Activated CD4-positive, alpha-beta T cell treated with anti-CD3 and anti-CD28 coated beads, Interleukin-2, amount 50 U/mL, for 1 hour (primary cell): Measurements from ENCODE around the gene HACD2.

Experiments used
- DNase-seq: peaks from one replicate; pipeline ENCODE4 v3.0.0-alpha.2; 2020

The HACD2 gene

DNA sequence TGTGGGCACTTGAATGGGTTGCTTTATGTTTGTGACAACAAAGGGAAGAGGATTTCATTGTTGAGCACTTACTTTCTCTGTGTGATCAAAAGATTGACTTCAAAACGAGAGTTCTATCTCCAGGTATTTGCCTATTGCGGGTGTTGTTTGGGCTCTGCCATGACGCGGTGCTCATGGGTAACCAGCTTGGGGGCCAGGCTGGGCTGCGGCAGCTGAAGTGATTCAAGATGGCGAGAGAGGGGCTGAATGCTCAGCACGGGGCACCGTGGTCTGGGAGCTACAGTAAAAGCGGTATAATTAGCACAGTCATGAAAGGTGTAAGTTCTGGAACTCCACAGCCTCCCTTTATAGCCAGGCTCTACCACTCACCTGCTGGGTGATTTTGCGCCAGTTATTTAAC lies 105.0 kb downstream of the HACD2 start:
- DNase-seq, result no peak

DNA sequence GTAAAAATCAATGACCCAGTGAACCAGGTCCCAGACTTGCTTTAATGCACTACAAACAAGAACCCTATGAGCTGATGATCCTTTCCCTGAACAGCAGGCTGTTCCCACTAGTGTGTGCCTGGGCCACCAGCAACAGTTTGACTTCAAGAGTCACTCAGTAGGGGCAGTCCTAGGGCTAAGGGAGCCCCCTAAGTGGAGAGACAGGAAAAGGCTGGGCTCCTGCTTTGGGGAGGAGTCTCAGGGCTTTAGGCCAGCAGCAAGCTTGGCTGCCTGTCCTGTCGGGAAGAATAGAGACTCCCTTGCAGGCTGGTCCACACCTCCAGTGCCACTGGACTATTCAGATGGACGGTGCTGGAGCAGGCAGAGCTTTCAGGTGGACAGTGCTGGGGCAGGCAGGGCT lies 106.5 kb downstream of the HACD2 start:
- DNase-seq, result no peak

DNA sequence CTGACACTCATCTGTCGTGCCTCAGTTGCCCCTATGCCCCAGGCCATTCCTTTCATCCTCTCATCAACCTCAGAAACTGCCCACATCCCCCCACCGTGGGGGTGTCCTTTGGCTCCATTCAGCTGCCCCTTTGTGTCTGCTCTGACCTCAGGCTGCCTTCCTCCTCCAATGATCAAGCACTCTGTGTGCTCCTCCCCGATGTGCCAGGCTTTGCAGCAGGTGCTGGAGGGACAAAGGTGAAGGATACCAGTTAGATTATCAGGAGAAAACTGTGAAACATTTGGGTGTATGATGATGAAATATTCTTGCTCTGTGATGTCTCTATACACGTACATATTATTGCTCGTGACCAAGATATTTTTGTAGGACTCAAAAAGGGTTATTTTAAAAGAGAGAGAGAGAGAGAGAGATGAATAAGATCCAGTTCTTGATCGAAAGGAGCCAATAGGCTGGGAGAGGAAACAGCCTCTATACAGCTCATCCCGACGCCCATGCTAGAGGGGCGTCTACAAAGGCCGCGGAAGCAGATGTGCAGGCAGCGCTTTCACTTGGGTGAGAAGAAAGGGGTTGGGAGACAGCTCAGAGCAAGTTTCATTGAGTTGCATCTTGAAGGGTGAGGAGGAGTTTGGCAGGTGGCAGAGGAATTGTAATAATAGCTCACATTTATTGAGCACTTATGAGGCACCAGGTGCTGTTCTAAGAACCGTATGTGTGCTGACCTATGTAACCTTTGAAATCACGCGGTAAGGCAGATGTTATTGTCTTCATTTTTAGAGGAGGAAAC lies 107.7 kb downstream of the HACD2 start:
- no peak for DNase-seq

DNA sequence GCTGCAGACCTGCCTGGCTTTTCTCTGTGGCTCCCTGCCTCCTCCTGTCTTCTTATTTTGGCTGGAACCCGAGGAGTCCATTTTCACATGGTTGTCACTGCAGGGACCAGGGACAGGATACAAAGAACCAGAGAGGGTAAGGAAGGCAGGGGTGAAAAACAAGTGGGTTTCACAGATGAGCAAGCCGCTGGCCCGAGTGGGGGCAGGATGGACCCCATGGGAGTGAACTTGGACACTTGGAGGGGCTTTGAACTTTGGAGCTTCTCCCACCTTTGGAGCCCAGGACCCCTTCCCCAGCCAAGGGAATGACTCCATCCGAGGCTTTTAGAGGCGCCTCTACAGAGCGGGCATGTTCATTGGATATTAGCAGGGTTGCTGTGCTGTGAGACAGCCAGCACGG lies 109.1 kb downstream of the HACD2 start:
- no peak for DNase-seq

DNA sequence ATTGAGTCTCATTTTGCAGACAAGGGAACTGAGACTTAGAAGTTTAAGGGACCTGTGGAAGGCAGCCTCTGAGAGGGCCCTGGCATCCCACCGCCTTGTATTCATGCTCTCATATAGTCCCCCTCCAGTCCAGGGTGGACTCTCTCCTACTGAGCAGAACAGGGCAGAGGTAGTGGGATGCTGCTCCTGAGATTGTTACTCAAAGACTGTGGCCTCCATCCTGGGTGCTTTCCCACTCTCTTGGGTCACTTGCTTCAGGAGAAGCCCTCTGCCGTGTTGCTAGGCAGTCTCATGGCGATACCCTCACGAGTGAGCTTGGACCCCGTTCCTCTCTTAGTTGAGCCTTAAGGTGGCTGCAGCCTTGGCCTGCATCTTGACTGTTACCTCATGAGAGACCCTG lies 113.7 kb downstream of the HACD2 start:
- no peak for DNase-seq

DNA sequence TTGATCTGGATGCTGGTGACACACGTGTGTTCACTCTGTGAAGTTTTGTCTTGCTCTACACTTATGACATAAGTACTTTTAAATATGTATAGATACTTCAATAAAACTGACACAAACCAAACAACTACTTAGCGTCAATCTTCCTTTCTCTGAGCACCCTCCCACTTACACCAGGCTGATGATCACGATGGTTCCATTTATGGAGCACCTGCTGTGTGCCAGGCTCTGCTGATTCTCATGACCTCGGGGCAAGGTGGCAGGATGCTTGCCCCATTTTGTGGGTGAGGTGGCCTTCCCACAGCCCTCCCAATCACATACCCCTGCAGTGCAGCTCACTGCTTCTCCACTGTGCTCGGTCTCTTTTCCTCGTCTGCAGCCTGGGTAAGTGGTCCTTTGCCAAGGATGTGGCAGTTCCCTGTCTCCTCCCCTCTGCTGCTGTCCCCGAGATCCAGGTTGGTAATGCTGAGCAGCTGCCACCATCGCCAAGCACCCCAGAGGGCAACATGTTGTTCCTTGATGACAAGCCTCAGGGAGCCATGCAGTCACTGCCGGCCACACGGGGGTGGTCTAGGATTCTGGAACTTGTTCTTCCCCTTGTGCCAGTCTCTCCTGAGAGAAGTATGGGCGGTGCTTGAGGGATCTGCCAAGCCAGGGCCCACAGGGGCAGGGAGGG lies 115.4 kb downstream of the HACD2 start:
- DNase-seq, result no peak

DNA sequence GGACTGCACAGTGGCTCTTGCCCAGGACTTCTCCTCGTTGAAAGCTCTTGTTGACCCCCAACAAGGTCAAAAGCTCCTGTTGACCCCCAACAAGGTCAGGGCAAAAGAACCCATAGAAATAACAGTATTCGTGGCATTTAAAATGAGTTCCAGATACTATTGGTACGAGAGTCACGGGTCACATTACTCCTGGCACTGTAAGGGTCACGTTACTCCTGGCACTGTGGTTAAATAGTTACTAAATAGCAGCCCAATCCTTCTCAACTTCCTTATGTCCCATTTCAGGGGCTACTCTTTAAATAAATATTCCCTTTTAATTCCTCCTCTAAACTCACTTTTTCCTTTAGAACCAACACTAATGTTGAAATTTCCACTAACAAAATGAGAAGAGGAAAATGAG lies 117.8 kb downstream of the HACD2 start:
- no peak for DNase-seq

DNA sequence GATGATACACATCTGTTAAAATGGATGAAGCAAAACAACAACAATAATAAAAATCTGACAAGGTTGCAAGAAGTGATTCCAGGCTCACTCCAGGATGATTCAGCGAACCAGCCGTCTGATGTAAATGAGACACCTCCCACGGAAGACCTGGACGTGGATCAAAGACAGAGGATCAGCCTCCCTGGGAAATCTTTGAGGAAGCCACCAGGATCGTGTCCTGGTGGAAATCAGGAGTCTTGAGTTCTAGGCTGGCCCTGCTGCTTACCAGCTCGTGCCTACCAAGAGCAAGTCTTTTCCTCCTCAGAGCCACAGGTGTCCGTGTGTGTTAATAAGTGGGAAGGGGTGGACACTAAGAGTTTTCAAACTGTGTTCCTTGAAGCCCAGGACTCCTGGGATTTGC lies 120.6 kb downstream of the HACD2 start:
- DNase-seq, result no peak

DNA sequence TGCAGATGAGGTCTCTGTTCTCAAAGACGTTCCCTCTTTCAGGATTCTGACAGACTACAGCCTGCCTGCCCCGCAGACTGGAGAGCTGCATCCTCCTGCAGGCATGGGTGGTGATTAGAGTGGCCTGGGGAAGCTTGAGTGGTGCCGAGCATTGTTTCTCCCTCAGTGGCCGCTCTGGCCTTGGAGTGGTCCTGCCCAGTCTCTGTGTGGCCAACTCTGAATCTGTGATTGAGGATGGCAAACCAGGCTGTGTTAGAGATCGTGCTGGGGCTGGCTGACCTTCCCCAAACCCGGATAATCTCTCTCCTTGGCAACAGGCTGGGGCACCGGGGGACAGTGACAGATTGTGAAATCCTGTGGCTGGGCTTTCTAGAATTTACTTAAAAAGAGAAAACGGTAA lies 125.0 kb downstream of the HACD2 start:
- no peak for DNase-seq

DNA sequence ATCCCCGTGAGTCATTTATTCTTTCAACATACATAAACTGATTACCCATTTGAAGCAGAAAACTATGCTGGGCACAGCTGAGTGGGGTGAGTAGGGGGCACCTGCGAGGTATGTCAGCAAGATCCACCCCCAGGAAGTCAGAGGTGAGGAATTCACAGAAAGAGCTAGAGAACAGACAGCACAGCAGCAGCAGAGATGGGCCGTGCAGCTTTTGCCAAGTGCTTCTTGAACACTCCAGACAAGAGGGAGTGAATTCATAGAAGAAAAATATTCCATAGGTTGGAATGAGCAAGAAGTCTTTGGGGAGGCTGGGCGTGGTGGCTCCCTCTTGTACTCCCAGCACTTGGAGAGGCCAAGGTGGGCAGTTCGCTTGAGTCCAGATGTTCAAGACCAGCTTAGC lies 126.6 kb downstream of the HACD2 start:
- DNase-seq, result no peak

DNA sequence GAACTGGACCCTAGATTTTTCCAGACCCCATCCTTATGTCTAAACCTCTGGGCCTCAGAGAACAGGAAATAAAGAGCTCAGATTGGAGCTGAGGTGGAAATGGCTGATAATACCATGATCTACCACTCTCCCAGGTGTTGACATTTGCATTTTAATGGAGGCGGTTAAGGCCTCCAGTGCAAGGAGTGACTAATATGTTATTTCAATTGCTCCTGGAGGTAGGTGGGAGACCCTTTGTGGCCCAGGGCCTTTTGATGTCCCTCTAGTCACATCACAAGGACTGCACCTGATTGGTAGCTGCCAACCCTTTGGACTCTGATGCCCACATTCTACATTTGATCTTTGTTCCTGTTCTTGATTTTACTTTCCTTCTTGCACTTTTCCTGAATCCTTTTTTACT lies 127.0 kb downstream of the HACD2 start:
- DNase-seq, result no peak

DNA sequence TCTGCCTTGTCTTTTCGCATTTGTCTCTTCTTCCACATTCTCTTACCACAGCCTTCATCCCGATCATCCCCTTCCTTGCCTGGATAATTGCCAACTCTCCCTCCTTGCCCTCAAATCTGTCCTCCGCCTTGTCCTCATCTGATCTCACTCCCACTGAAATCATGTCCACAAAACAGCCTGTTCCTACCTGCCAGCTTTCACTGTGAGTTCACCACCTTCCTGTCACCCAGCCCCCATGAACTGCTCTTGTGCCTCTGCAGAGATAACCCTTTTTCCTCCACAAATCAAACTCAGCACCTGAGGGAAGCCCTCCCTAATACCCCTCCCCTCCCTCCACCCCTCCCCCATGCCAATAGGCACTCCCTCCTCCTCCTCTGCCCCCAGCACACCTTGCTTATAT lies 131.2 kb downstream of the HACD2 start:
- DNase-seq, result no peak

DNA sequence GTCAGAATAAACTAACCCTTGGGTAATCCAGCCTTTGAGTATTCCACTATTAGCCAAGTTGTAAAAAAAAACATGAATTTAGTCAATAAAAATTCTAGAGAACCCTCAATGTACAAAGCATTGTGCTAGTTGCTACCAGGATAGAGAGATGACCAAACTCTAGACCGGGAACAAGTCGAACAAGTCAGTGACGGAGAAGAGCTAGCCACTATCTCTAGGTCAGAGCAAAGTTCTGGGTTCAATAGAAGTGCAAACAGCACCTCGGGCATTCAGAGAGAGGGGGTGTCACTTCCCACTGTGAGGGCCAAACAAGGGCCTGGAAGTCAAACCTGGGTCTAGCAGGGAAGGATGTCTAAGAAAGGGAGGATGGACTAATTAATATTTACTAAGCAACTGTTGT lies 133.7 kb downstream of the HACD2 start:
- DNase-seq, result no peak

DNA sequence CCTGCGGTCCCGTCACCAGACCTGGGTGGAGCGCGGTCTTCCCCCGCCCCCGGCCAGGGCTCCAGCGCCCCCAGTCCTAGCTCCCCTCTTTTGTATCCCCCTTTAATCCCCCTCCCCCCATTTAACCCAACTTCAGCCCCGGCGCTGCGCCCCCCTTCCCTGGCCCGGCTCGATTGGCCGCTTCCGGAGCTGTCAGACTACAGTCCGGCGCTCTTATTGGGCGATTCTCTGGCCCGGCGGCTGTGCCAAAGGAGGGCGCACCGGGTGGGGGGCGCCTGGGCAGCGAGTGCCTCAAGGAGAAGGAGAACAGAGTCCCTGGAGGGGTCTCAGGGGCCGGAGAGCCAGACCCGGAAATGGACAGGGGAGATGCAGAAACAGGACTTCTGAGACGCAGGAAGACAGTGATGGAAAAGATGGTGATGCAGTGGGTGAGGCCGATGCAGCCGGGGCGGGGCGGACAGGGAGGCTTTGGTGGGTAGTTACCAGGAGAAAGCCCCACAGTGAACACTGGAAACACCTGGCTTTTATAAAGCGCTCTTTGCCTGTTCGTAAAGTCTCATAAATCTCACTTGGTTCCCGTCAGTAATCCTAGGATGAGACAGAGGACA lies 134.8 kb downstream of the HACD2 start:
- no peak for DNase-seq

DNA sequence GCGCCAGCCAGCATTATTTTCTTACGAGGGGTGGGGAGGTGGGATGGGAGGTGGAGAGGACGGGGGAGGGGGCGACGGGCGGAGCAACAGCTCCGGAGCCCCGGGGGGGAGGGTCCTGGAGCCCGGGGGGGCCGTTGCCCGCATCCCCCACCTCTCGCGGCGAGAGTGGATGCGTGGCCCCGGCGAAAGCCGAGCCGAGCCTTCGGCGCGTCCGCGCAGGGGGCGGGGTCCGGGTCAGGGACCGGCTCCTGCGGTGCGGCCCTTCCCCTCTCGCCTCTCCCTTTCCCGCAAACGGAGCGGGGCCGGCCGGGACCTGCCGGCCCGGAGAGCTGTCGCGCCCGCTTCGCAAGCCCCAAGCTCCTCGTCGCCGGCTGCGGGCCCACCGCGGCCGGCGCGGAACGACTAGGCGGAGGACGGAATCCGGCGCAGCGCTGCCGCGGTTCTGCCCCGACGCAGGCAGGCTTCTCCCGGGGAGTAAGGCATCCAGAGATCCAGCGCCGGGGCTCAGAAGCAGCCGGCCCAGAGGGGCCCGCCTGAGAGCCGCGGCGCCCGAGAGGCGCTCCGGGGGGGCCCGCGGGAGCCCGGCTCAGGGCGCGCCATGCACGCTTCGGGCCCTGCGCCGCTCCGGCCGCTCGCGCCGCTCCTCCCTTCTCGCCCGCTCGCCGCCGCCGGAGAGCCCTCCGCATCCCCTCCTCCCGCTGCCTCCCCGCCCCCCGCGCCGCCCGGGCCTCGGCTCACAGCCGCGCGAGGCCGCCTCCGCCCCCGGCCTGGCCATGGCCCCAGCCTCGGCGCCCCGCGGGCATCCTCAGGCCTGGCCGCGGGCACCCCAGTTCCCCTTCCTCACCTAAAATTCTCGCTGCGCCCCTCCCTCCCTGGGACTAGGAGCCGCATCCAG lies 135.5 kb downstream of the HACD2 start:
- DNase-seq, result no peak

DNA sequence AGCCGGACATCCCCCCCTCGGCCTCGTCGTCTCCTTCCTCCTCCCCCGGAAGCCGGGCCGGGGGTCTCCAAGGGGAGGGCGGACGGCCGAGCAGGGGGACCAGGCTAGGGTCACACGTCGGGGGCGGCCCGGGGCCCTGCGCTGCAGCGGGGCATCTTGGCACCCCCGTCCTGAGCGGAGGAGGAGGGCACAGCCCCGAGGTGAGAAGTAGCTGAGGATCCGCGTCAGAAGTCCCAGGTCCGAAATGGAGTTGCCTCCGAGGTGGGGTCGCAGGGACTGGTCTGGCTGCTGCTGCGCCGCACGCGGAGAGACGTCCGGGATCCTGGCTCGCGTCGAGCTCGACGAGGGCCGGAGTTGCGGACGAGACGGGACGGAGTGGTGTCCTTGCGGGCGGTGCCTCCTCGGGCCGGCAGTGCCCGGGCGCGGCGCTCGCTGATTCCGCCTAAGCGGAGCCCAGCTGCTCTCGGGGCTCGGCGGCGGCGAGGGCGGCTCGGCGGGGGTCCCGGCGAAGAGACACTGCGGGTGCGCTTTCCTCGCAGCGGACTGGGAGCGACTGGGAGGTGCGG lies 136.2 kb downstream of the HACD2 start, which contains the start of gene ADCY5:
ADCY5 (minus strand) TSS at position 555 of the 566 bp plus-strand sequence; CDS start at position 10, 545 bp downstream.
- DNase-seq, result no peak

DNA sequence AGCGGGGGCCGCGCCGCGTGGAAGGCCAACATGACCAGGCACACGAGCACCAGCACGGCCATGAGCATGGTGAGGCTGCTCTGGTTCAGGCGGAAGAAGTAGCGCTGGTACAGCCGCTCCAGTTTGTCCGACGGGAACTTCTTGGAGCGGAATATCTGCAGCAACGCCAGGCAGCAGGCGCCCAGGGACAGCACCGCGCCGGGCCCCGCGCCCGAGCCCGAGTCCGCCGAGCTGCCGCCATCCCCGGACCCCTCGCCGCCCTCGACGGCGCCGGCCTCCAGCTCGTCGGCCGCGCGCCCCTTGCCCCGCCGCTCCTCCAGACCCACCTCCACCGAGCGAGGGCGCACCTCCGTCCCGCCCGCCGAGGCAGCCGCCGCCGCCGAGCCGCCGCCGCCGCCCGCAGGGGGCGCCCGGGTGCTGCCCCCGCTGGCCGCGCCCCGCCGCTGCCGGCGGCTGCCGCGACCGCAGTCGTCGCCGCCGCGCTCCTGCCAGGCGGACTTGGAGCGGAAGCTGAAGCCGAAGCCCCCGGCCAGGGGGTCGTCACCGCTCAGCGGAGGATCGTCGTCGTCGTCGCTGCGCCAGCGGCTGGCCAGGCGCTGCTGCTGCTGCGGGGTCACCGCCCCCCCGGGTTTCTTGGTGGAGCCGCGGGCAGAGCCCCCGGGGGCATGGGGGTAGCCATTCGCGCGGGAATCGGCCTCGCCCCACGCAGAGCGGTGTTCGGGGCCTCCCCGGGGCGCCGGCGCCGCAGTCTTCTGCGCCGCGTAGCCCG lies 136.9 kb downstream of the HACD2 start:
- peak; percentile 27 for DNase-seq

DNA sequence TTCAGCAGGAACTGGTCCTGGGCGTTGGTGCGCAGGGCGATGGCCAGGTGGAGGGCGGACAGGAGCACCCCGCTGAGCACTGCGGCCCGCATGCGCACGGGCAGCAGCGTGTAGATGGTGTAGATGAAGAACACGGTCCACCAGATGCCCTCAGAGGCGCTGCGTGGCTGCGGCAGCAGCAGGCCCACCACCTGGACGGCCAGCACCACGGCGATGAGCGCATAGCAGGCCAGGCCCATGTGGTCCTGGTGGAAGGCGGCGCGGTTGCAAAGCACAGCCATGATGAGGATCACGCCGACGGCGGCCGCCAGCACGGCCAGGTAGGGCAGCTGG lies 137.5 kb downstream of the HACD2 start:
- DNase-seq, result no peak

DNA sequence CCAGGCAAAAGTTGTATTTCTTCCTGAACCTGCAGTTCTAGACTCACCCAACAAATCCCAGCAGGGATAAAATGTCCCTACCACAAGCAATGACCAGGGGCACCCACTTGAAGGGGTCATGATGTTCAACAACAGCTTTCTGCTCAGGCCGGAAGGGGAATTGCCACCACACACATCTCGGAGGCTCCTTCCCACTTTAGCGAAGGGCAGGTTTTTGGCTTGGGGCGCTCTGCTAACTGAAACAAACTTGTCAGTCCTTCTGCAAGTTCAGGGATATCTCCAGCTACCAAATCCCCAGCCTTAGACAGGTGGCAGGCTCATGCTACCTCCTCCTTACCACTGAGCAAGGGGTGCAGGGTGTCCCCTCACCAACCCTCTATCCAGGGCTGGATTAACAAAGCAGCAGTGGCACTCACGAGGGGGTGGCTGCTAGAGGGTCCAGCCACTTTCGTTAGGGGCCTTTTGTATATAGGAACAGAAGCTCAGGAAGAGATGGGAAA lies 138.2 kb downstream of the HACD2 start:
- DNase-seq, result no peak

DNA sequence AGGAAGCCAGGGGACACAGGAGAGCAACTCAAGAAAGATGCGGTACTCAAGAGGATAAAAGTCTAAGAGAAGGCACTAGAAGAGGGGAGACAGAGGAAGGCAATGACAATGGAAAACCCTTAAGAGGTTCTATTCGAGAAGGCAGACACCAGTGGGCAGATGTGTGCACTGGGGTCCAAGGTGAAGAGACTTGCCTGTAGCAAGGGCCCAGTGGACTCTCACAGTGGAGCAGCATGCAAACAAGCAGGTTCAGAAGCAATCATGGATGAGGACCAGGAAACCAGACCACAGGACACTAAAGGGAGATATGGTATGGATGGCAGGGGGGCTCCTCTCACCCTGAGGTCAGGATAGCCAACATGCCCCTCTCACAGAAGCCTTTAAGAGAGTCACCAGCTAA lies 138.6 kb downstream of the HACD2 start:
- DNase-seq, result no peak

DNA sequence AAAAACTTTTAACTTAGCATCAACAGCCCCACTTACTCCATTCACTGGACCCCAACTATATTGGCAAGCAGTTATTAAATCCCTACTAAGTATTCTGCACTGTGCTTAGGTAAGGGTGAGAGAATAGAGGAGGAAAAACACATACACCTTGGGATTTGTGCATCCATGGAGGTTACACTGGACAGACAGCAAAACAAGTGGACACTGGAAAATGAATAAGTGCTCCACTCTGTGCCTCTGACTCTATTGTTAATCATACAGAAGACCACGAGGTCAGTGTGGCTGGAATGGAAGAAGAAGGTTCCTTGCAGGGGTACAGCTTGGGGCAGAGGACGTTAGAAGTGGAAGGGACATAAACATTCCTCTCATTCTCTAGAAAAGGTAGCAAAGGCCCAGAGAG lies 139.2 kb downstream of the HACD2 start:
- DNase-seq, result no peak

DNA sequence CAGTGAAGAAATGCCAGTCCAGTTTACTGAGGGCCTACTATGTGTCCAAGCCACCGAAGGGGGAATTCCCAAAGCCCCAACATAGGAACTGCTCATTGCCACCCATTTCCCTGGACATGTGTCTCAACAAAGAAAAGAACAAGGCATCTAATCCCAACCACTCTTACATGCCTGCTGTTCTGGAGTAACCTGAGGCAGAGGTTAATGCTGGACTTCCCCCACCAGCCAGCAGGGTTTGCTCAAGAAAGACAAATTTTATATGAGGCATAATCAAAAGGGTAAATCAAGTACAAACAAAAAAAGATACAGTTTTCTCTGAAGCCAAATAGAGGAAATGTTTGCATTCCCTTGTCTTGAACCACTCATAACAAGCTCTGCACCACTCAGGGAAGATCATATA lies 140.1 kb downstream of the HACD2 start:
- no peak for DNase-seq
